Gastroesophageal sphincter (tissue), 4 donors: ENCODE results near the gene ROBO1. TPM values are rescaled to one million over a fixed set of nuclear protein-coding genes. Genes with fewer than 3 reads are reported as not detected.

Experiments
- ATAC-seq: fragments of 150-250 bp; one replicate; pipeline ENCODE4 v1.9.1; 2016; ENCODE audit warnings: mild to moderate bottlenecking, moderate library complexity
- H3K27ac ChIP-seq, 4 donors: fragments of 200-600 bp; sonication (generic) in 3 of 4; 1 replicate in 3 of 4; 2 replicates in 1 of 4; pipeline ENCODE4 v1.5.1; 2016 to 2019
- H3K27me3 ChIP-seq: fragments of 200-600 bp; sonication (generic); one replicate; pipeline ENCODE4 v1.5.1; 2019
- H3K36me3 ChIP-seq, 2 donors: fragments of 200-600 bp; sonication (generic); one replicate each; pipeline ENCODE4 v1.5.1; 2019; ENCODE audit warnings: control low read depth in 1 of 2
- H3K4me1 ChIP-seq, 3 donors: fragments of 200-600 bp; sonication (generic); 1 replicate in 2 of 3; 2 replicates in 1 of 3; pipeline ENCODE4 v1.5.1; 2016 to 2019; ENCODE audit warnings: control low read depth in 2 of 3
- H3K4me3 ChIP-seq, 2 donors: fragments of 200-600 bp; sonication (generic); one replicate each; pipeline ENCODE4 v1.5.1; 2019; ENCODE audit warnings: mild to moderate bottlenecking in 1 of 2, moderate library complexity in 1 of 2
- H3K9me3 ChIP-seq, 3 donors: fragments of 200-600 bp; sonication (generic); one replicate each; pipeline ENCODE4 v1.5.1; 2017 to 2019; ENCODE audit warnings: control low read depth in 2 of 3
- EP300 ChIP-seq: sonication (generic); formaldehyde crosslinking; IDR thresholded peaks from one replicate; pipeline ENCODE4 v1.6.1; 2017; ENCODE audit warnings: antibody characterized with exemption, mild to moderate bottlenecking
- POLR2A ChIP-seq, 2 donors: fragments of 450-650 bp; IDR thresholded peaks; one replicate each; pipeline ENCODE4 v1.6.1; 2017; ENCODE audit warnings: antibody characterized with exemption in 2 of 2, mild to moderate bottlenecking in 2 of 2, moderate library complexity in 1 of 2
- POLR2AphosphoS5 ChIP-seq: sonication (generic); formaldehyde crosslinking; IDR thresholded peaks from one replicate; pipeline ENCODE4 v1.6.1; 2017; ENCODE audit warnings: antibody characterized with exemption
- WGBS, 2 donors: methylation state at CpG; one replicate each; pipeline ENCODE4 v1.1.5; 2018; ENCODE audit warnings: low coverage in 1 of 2; 5-methylcytosine and 5-hydroxymethylcytosine counted together
- total RNA-seq, 4 donors: library from RNA; depleted of rRNA; stranded (reverse); fragments of >200 nt; gene quantifications; one replicate each; pipeline ENCODE4 v1.1.0, GENCODE V29; 2016
- TF ChIP-seq, protein P1 (sequence below), 4 experiments: fragments of 200-600 bp in 2 of 4; fragments of 450-650 bp in 2 of 4; sonication (generic) in 1 of 4; IDR thresholded peaks; one replicate each; pipeline ENCODE4 v1.5.1; 2017 to 2019; ENCODE audit warnings: antibody characterized with exemption in 4 of 4, mild to moderate bottlenecking in 2 of 4, moderate library complexity in 2 of 4

Gene ROBO1
- total RNA-seq, 4 donors from 2014 or later: 9.7 to 15.3 (median 12.9) TPM

DNA sequence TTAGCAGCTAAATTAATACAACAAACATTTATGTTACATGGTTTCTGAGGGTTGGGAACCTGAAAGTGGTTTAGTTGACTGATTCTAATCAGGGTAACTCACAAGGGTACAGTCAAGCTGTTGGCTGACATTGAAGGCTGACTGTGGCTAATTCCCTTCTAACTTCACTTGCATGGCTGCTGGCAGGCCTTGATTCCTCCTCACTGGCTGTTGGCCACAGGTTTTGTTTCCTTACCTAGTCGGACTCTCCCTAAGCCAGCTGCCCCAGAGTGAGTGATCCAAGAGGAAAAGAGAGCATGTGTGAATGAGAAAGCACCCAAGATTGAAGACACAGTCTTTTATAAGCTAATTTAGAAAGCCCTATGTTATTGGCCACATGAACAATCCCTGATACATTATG, 700.1 kb downstream of the ROBO1 start:
- TF ChIP-seq POLR2AphosphoS5: no peak
- TF ChIP-seq POLR2A (IDR thresholded peaks at IDR 0.05): no peak
- TF ChIP-seq EP300: no peak
- TF ChIP-seq, protein P1, sequence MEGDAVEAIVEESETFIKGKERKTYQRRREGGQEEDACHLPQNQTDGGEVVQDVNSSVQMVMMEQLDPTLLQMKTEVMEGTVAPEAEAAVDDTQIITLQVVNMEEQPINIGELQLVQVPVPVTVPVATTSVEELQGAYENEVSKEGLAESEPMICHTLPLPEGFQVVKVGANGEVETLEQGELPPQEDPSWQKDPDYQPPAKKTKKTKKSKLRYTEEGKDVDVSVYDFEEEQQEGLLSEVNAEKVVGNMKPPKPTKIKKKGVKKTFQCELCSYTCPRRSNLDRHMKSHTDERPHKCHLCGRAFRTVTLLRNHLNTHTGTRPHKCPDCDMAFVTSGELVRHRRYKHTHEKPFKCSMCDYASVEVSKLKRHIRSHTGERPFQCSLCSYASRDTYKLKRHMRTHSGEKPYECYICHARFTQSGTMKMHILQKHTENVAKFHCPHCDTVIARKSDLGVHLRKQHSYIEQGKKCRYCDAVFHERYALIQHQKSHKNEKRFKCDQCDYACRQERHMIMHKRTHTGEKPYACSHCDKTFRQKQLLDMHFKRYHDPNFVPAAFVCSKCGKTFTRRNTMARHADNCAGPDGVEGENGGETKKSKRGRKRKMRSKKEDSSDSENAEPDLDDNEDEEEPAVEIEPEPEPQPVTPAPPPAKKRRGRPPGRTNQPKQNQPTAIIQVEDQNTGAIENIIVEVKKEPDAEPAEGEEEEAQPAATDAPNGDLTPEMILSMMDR (IDR thresholded peaks at IDR 0.05): no peak
- Histone ChIP-seq H3K9me3 (no peaks in the 10 kb centered on the region), H3K4me3 (no peak overlapping the region), H3K27ac (no peak overlapping the region), H3K4me1 (no peaks in the 10 kb centered on the region), H3K36me3 (no peaks in the 10 kb centered on the region), H3K27me3 (no peaks in the 10 kb centered on the region)
- 71 to 86% methylated on average over 1 of the region's 1 CpG for WGBS, 2 donors
- no peak for ATAC-seq

DNA sequence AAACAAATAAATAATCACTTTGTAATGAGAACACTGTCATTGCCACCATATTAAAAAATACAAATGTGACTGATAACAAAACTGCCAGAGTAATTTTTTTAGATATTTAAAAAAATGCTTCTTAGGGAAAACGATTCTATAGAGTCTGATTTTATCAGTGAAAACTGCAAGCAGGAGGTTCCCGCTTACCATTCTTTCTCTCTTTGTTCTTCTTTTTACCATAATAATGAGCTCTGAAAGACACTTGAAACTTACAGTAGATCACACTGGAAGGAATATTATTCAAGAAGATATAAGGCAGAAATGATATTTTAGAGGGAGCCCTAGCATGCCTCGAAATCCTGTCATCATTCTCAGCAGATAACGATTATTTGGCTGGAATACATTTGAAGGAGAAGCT, 701.3 kb downstream of the ROBO1 start:
- no peak overlapping the region for H3K4me3 ChIP-seq
- WGBS, 2 donors: 70 to 73% methylated on average over 4 of the region's 4 CpGs
- no peak overlapping the region for H3K27ac ChIP-seq
- no peak for TF ChIP-seq EP300
- TF ChIP-seq, protein P1 (IDR thresholded peaks at IDR 0.05): no peak
- no peak for TF ChIP-seq POLR2AphosphoS5
- TF ChIP-seq POLR2A (IDR thresholded peaks at IDR 0.05): no peak
- no peaks in the 10 kb centered on the region for H3K4me1 ChIP-seq
- H3K27me3 ChIP-seq: no peaks in the 10 kb centered on the region
- no peak for ATAC-seq
- H3K9me3 ChIP-seq: no peaks in the 10 kb centered on the region
- no peaks in the 10 kb centered on the region for H3K36me3 ChIP-seq

- TF ChIP-seq EP300: no peak
- no peak overlapping the region for H3K4me3 ChIP-seq
- no peak overlapping the region for H3K27ac ChIP-seq
- WGBS, 2 donors: 70 to 83% methylated on average over 1 to 2 of the region's 2 CpGs
- ATAC-seq: no peak
- H3K27me3 ChIP-seq: no peaks in the 10 kb centered on the region
- no peaks in the 10 kb centered on the region for H3K4me1 ChIP-seq
- H3K36me3 ChIP-seq: no peaks in the 10 kb centered on the region
- no peaks in the 10 kb centered on the region for H3K9me3 ChIP-seq
Observed at GRCh38 chr3:79063624-79064023, 704.2 kb downstream of the ROBO1 start.

DNA sequence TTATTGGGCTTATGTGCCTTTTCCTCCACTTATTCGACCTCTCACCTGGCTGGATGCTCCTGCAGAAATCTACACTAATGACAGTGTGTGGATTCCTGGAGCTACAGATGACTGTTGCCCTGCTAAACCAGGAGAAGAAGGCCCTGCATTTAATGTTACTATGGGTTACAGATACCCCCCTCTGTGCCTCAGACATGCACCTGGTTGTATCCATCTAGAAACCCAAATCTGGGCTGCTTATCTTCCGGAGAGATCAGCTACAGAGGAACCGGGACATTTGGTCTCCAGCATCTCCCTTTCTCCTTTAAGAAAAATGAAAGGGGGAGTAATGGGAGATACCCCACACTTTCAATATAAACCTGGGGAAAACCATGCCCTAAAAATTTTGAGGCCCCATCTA, 710.0 kb downstream of the ROBO1 start:
- 71 to 89% methylated on average over 1 to 3 of the region's 3 CpGs for WGBS, 2 donors
- no peak overlapping the region for H3K4me3 ChIP-seq
- no peak for ATAC-seq

DNA sequence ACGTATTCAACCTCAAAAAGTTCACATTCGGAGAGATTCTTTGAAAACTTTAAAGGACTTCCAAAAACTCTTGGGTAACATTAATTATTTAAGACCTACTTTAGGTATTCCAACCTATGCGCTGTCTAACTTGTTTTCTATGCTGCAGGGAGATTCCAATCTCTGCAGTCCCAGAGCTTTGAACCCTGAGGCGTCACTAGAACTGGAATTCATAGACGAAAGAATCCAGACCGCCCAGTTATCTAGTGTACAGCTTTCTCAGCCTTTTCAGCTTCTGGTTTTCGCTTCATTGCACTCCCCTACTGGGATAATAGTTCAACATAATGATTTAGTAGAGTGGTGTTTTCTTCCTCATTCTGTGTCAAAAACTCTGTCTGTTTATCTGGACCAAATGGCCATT, 711.3 kb downstream of the ROBO1 start:
- Histone ChIP-seq H3K36me3 (no peaks in the 10 kb centered on the region), H3K9me3 (peaks cover 0 to 28% (median 0%) of the 10 kb centered on the region in 3 donors), H3K4me1 (no peaks in the 10 kb centered on the region), H3K27me3 (no peaks in the 10 kb centered on the region), H3K4me3 (no peak overlapping the region), H3K27ac (no peak overlapping the region)
- ATAC-seq: no peak
- WGBS, 2 donors: 91 to 94% methylated on average over 7 of the region's 7 CpGs
- TF ChIP-seq EP300: no peak
- TF ChIP-seq POLR2AphosphoS5: no peak
- TF ChIP-seq POLR2A (IDR thresholded peaks at IDR 0.05): no peak
- TF ChIP-seq, protein P1 (IDR thresholded peaks at IDR 0.05): no peak

More for the DNA sequence above, 710.0 kb downstream of the ROBO1 start:
- no peaks in the 10 kb centered on the region for H3K27me3 ChIP-seq
- H3K36me3 ChIP-seq: no peaks in the 10 kb centered on the region
- no peaks in the 10 kb centered on the region for H3K4me1 ChIP-seq
- peaks cover 0 to 15% (median 0%) of the 10 kb centered on the region in 3 donors for H3K9me3 ChIP-seq
- no peak overlapping the region for H3K27ac ChIP-seq
- TF ChIP-seq POLR2A (IDR thresholded peaks at IDR 0.05) (no peak), EP300 (no peak), POLR2AphosphoS5 (no peak)
- TF ChIP-seq, protein P1 (IDR thresholded peaks at IDR 0.05): no peak
